ENCODE data around the gene CCDC137. TPM values are rescaled to one million over a fixed set of nuclear protein-coding genes. Genes with fewer than 3 reads are reported as not detected.
A peak's percentile ranks its signal among the peaks of the same experiment; 100 is the strongest.
"Not testable (repeated sequence)": the region's sequence is repeated elsewhere in the genome, so short reads cannot be mapped to it uniquely, and the experiment has no call there.

CCDC137 gene
- polyA plus RNA-seq (ENCODE audit: insufficient read length in 4 of 4): 10 to 100 TPM; 11.4 to 21.0 (median 19.0) TPM

GRCh38 chr17:81666342-81667191 is at the start of gene CCDC137, which contains the start of gene OXLD1:
Gene CCDC137 (plus strand): TSS chr17:81666737. CDS start chr17:81666767, 30 bp downstream.
Gene OXLD1 (minus strand): TSS chr17:81666605. CDS start chr17:81666577, 28 bp downstream.
- peak; percentile 70 to 93 (median 84) for DNase-seq (ENCODE audit: low read depth in 4 of 4, low spot score in 2 of 4)

GRCh38 chr17:81616877-81617276 is 49.7 kb upstream of the CCDC137 start:
- DNase-seq (ENCODE audit: low read depth in 4 of 4, low spot score in 2 of 4): no peak

DNA sequence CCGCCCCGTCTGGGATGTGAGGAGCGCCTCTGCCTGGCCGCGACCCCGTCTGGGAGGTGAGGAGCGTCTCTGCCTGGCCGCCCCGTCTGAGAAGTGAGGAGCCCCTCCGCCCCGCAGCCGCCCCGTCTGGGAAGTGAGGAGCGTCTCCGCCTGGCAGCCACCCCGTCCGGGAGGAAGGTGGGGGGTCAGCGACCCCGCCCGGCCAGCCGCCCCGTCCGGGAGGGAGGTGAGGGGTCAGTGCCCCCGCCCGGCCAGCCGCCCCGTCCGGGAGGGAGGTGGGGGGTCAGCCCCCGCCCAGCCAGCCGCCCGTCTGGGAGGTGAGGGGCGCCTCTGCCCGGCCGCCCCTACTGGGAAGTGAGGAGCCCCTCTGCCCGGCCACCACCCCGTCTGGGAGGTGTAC is 48.2 kb upstream of the CCDC137 start:
- DNase-seq (ENCODE audit: low read depth in 4 of 4, low spot score in 2 of 4): not testable (repeated sequence)

GRCh38 chr17:81621494-81622130 is 44.9 kb upstream of the CCDC137 start:
- no peak for DNase-seq (ENCODE audit: low read depth in 4 of 4, low spot score in 2 of 4)

DNA sequence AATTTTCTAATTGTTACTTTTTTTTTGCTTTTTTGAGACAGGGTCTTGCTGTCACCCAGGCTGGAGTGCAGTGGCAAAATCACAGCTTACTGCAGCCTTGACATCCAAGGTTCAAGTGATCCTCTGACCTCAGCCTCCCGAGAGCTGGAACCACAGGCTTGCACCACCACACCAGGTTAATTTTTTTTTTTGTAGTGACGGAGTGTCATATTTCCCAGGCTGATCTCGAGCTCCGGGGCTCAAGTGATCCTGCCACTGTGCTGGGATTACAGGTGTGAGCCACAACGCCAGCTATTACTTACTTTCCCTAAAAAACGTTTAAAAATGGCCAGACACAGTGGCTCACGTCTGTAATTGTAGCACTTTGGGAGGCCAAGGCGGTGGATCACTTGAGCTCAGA is 36.3 kb upstream of the CCDC137 start:
- DNase-seq (ENCODE audit: low read depth in 4 of 4, low spot score in 2 of 4): no peak

DNA sequence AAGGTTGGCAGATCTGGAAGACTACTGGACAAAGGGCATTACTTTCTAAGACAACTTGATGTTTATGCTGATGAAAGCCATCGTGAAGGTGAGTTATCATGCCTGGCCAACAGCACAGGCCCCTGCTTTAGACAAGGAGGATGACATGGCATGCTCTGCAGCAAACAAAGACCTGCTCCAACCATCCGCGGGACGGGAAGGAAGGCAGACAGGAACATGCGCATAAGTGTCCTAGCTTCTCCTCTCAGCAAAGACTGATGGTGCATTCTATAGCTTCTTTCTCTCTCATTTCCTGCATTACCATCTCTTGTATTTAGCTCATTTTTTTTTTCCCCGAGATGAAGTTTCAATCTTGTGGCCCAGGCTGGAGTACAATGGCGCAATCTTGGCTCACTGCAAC is 35.1 kb upstream of the CCDC137 start:
- no peak for DNase-seq (ENCODE audit: low read depth in 4 of 4, low spot score in 2 of 4)

DNA sequence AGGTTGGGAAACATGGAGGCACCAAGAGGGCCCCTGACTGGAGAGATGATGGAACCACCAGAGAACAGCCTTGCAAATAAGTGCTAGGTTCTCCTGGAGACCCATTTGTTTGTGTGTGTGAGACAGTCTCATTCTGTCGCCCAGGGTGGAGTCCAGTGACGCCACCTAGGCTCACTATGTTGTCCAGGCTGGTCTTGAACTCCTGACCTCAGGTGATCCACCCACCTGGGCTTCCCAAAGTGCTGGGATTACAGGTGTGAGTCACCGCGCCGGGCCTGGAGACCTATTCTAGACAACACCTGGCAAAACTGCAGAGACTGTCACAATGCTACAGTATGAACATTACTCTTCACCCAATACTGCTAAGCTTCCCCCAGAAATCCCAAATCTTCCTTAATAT is 31.1 kb upstream of the CCDC137 start:
- no peak for DNase-seq (ENCODE audit: low read depth in 4 of 4, low spot score in 2 of 4)

GRCh38 chr17:81635973-81636504 is 30.5 kb upstream of the CCDC137 start:
- DNase-seq (ENCODE audit: low read depth in 4 of 4, low spot score in 2 of 4): no peak

- DNase-seq (ENCODE audit: low read depth in 4 of 4, low spot score in 2 of 4): peak; percentile 62 to 76 (median 72)
Observed at GRCh38 chr17:81636505-81637288, 29.8 kb upstream of the CCDC137 start, which contains the start of the genes NPLOC4 and TSPAN10. Gene NPLOC4 (minus strand): TSS chr17:81637112. CDS start chr17:81636930, 182 bp downstream. Gene TSPAN10 (plus strand): TSS chr17:81637196. CDS start chr17:81642413, 5,217 bp downstream.

- DNase-seq (ENCODE audit: low read depth in 4 of 4, low spot score in 2 of 4): no peak
Observed at GRCh38 chr17:81638683-81639082, 27.9 kb upstream of the CCDC137 start.

GRCh38 chr17:81640011-81640410 is 26.5 kb upstream of the CCDC137 start:
- no peak for DNase-seq (ENCODE audit: low read depth in 4 of 4, low spot score in 2 of 4)

GRCh38 chr17:81641825-81642489 is 24.6 kb upstream of the CCDC137 start:
- DNase-seq (ENCODE audit: low read depth in 4 of 4, low spot score in 2 of 4): no peak

GRCh38 chr17:81644496-81644895 is 22.0 kb upstream of the CCDC137 start:
- no peak for DNase-seq (ENCODE audit: low read depth in 4 of 4, low spot score in 2 of 4)

GRCh38 chr17:81644976-81645952 is 21.3 kb upstream of the CCDC137 start:
- no peak for DNase-seq (ENCODE audit: low read depth in 4 of 4, low spot score in 2 of 4)

GRCh38 chr17:81646869-81647600 is 19.5 kb upstream of the CCDC137 start:
- DNase-seq (ENCODE audit: low read depth in 4 of 4, low spot score in 2 of 4): no peak

DNA sequence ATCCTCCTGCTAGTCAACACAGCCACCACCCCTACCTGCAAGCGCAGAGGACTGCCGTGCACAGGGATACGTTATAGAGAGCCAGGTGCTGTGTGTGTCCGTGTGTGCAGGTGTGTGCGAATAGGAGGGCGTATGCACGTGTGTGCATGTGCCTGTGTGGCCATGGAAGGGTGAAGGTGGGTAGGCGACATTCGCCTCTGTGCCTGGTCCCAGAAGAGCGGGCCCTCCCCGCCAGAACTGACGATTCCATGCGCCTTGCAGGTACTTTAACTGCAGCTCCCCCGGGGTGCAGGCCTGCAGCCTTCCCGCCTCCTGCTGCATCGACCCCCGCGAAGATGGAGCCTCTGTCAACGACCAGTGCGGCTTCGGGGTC is 18.9 kb upstream of the CCDC137 start:
- DNase-seq (ENCODE audit: low read depth in 4 of 4, low spot score in 2 of 4): no peak

DNA sequence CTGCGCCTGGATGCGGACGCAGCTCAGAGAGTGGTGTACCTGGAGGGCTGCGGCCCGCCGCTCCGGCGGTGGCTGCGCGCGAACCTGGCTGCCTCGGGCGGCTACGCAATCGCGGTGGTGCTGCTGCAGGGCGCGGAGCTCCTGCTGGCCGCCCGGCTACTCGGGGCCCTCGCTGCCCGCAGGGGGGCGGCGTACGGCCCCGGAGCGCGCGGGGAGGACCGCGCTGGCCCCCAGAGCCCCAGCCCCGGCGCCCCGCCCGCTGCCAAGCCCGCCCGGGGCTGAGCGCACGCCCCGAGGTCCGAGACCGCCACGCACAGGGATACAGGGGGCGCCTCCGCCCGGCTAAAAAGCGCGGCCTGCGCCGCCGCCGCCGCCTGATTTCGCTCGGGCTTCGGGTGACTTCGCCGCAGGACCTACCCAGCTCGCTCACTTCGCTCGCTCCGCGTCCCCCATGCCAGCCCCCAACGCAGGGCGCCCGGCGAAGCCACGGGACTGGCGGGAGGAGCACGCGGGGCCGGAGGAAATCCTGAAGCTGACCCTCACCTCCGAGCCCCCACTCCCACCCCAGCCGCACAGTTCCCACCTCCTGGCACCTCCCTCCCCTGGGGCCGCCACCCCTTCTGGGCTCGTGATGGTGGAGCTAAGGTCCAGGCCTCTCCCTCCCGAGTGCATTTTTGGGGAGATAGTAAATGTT is 18.4 kb upstream of the CCDC137 start:
- DNase-seq (ENCODE audit: low read depth in 4 of 4, low spot score in 2 of 4): no peak

DNA sequence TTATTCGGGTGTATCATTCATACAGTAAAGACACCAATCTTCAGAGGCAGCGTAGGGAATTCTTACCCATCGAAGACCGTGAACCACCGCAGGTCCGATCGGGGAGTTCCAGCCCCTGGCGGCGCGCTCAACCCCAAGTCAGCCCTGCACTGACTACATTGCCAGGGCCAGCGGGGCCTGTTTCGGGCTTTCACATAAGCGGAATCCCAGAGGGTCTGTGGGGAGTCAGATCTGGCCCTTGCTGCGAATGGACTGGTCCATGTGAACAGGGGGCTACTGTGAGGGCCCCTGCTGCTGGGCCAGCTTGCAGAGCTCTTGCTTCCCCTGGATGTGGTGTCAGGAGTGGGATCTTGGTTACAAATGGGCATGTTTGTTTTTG is 17.8 kb upstream of the CCDC137 start:
- no peak for DNase-seq (ENCODE audit: low read depth in 4 of 4, low spot score in 2 of 4)

All from left renal cortex interstitium (tissue), 4 donors.